Upper lobe of right lung (tissue), 1 donor: ENCODE data around the gene FCRL6. TPM values are rescaled to one million over a fixed set of nuclear protein-coding genes. Genes with fewer than 3 reads are reported as not detected.

Source experiments
- ATAC-seq: fragments of 200-7000 bp; cut with Tn5 transposase; one replicate; pipeline ENCODE4 v1.9.1; 2020; ENCODE audit warnings: mild to moderate bottlenecking, moderate library complexity
- DNase-seq: peaks from one replicate; pipeline ENCODE4 v3.0.0-alpha.2; 2020
- H3K27ac ChIP-seq: fragments of 200-600 bp; one replicate; pipeline ENCODE4 v1.8.0; 2022
- H3K27me3 ChIP-seq: fragments of 200-600 bp; one replicate; pipeline ENCODE4 v1.8.0; 2022; ENCODE audit warnings: mild to moderate bottlenecking
- H3K36me3 ChIP-seq: fragments of 200-600 bp; one replicate; pipeline ENCODE4 v1.8.0; 2022
- H3K4me1 ChIP-seq: fragments of 200-600 bp; one replicate; pipeline ENCODE4 v1.8.0; 2022
- H3K4me3 ChIP-seq: fragments of 200-600 bp; one replicate; pipeline ENCODE4 v1.8.0; 2022; ENCODE audit warnings: mild to moderate bottlenecking
- H3K9me3 ChIP-seq: fragments of 200-600 bp; one replicate; pipeline ENCODE4 v1.8.0; 2022
- CTCF ChIP-seq: fragments of 200-600 bp; IDR thresholded peaks from one replicate; pipeline ENCODE4 v1.8.0; 2022; ENCODE audit warnings: antibody characterized with exemption
- intact Hi-C: fragments of 100-400 bp; cut with DNase I; formaldehyde crosslinking; loops from one replicate; pipeline ENCODE4 v1.11.0; 2022
- total RNA-seq: library from RNA; stranded (reverse); fragmentation: NEBNext Ultra II Directional; extraction: Animal tissue kit (Norgen Biotek cat#: 25700); gene quantifications from one replicate; pipeline ENCODE4 v1.2.1, GENCODE V29; 2021
- donor health status: DM: no; HTN: yes; CAD: no; lungs with severe emphysema.

The FCRL6 gene
- total RNA-seq, 1 donor from 2014 or later: 3.2 TPM

- Histone ChIP-seq H3K27me3 (no peaks in the 10 kb centered on the region), H3K4me1 (peaks cover 13% of the 10 kb centered on the region), H3K4me3 (no peak overlapping the region), H3K27ac (no peak overlapping the region), H3K9me3 (no peaks in the 10 kb centered on the region), H3K36me3 (no peaks in the 10 kb centered on the region)
- no peak for TF ChIP-seq CTCF
- ATAC-seq (no peak), DNase-seq (no peak)
- intact Hi-C loops: no loop called here
These were observed 54.4 kb downstream of the FCRL6 start for GRCh38 chr1:159856576-159856975.

GRCh38 chr1:159857889-159858288 is 55.7 kb downstream of the FCRL6 start:
- H3K36me3 ChIP-seq: no peaks in the 10 kb centered on the region
- DNase-seq: no peak
- no peak for ATAC-seq
- no peak overlapping the region for H3K4me3 ChIP-seq
- H3K27me3 ChIP-seq: no peaks in the 10 kb centered on the region
- no peak for TF ChIP-seq CTCF
- no peaks in the 10 kb centered on the region for H3K9me3 ChIP-seq
- intact Hi-C loops: no loop called here
- peaks cover 8% of the 10 kb centered on the region for H3K4me1 ChIP-seq
- H3K27ac ChIP-seq: no peak overlapping the region

GRCh38 chr1:159859767-159860322 is 57.7 kb downstream of the FCRL6 start:
- intact Hi-C loops: no loop called here
- no peak overlapping the region for H3K4me3 ChIP-seq
- DNase-seq (no peak), ATAC-seq (no peak)
- H3K9me3 ChIP-seq: no peaks in the 10 kb centered on the region
- H3K4me1 ChIP-seq: no peaks in the 10 kb centered on the region
- no peak overlapping the region for H3K27ac ChIP-seq
- H3K36me3 ChIP-seq: no peaks in the 10 kb centered on the region
- TF ChIP-seq CTCF: no peak
- no peaks in the 10 kb centered on the region for H3K27me3 ChIP-seq

GRCh38 chr1:159860456-159860855 is 58.3 kb downstream of the FCRL6 start:
- intact Hi-C loops: no loop called here
- no peak overlapping the region for H3K4me3 ChIP-seq
- DNase-seq (no peak), ATAC-seq (no peak)
- H3K27ac ChIP-seq: no peak overlapping the region
- no peak for TF ChIP-seq CTCF
- no peaks in the 10 kb centered on the region for H3K4me1 ChIP-seq
- no peaks in the 10 kb centered on the region for H3K27me3 ChIP-seq
- no peaks in the 10 kb centered on the region for H3K36me3 ChIP-seq
- no peaks in the 10 kb centered on the region for H3K9me3 ChIP-seq

- Histone ChIP-seq H3K4me1 (no peaks in the 10 kb centered on the region), H3K9me3 (no peaks in the 10 kb centered on the region), H3K27ac (no peak overlapping the region), H3K36me3 (no peaks in the 10 kb centered on the region), H3K27me3 (no peaks in the 10 kb centered on the region), H3K4me3 (no peak overlapping the region)
- TF ChIP-seq CTCF: no peak
- no peak for ATAC-seq
- intact Hi-C loops: no loop called here
- DNase-seq: no peak
These were observed 59.1 kb downstream of the FCRL6 start for GRCh38 chr1:159861218-159861617.

- ATAC-seq (no peak), DNase-seq (no peak)
- no peaks in the 10 kb centered on the region for H3K27me3 ChIP-seq
- no peaks in the 10 kb centered on the region for H3K36me3 ChIP-seq
- intact Hi-C loops: no loop called here
- H3K27ac ChIP-seq: no peak overlapping the region
- no peaks in the 10 kb centered on the region for H3K4me1 ChIP-seq
- TF ChIP-seq CTCF: no peak
- no peaks in the 10 kb centered on the region for H3K9me3 ChIP-seq
- no peak overlapping the region for H3K4me3 ChIP-seq
These were observed 59.9 kb downstream of the FCRL6 start for GRCh38 chr1:159862031-159862430.
